ENCODE measurements around the gene EVC.
"Not testable (repeated sequence)": the region's sequence is repeated elsewhere in the genome, so short reads cannot be mapped to it uniquely, and the experiment has no call there.

Gene EVC

DNA sequence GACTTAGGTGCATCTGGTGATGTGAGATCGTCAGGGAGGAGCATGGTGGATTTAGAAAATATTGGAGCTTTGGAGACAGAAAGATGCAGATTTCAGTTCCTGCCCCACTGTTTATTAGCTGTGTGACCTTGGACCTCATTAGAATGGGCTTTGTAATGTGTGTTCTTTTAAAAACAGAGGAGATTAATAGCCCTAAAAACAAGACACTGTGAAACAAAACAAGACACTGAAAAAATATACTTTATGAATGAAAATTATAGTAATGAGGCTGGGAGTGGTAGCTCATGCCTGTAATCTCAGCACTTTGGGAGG is 79.5 kb downstream of the EVC start:
- no peak for DNase-seq

DNA sequence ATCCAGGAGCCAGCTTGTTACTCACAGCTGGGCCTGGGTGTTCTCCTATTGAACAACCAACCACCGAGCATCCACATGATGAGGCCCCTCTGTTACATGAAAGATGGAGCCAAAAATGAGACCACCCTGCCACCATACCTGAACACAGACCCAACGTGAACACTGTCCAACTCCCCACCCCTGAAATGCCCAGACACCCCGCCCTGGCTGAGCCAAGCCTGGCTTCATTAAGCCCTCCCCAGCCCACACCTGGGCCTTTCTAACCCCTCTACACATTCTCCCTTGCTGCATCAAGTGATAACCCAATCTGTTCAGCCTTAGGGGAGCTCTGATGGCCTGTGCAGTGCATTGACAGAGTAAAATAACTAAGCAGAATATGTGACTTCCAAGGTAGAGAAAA is 80.7 kb downstream of the EVC start:
- no peak for DNase-seq

GRCh38 chr4:5793514-5793913 is 82.5 kb downstream of the EVC start:
- no peak for DNase-seq

- no peak for DNase-seq
Measured at GRCh38 chr4:5795580-5795979, 84.6 kb downstream of the EVC start.

GRCh38 chr4:5796976-5797375 is 86.0 kb downstream of the EVC start:
- DNase-seq: no peak

DNA sequence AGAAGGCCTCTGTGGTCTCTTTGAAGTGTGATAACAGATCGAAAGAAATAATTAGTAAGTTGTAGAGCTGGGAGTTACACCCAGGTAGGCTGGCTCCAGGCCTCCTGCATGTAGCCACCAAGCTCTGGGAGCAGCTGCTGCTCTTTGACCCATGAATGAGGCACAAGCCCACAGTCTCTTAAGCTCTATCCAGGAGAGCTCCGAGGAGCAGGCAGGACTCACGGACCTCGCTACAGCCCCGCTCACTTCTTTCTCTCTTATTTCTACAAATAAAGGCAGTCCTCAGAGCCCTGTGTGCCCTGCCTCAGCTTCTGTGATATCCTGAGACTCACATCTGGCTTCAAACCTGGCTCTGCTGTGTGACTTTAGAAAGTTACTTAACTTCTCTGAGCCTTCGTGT is 86.9 kb downstream of the EVC start:
- no peak for DNase-seq

GRCh38 chr4:5798462-5798861 is 87.5 kb downstream of the EVC start:
- no peak for DNase-seq

GRCh38 chr4:5798946-5799345 is 87.9 kb downstream of the EVC start:
- no peak for DNase-seq

GRCh38 chr4:5799406-5799805 is 88.4 kb downstream of the EVC start:
- no peak for DNase-seq

DNA sequence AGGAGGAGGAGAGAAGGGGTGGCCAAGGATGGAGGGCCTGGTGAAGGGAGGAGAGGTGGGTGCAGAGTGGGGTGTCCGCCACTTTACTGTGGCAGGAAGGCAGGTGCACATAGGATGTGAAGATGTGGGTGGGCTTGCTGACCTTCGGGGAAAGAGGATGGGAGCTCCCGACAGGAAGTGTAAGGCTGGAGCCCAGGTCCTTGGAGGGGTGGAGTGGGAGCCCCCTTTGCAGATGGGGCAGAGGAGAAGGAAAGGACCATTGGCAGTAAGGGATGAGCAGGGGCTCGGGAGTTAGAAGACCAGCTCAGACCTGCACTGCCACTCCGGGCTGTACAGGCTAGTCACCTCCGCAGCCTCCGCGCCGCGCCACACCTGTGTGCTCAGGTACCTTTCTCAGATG is 89.5 kb downstream of the EVC start:
- no peak for DNase-seq

DNA sequence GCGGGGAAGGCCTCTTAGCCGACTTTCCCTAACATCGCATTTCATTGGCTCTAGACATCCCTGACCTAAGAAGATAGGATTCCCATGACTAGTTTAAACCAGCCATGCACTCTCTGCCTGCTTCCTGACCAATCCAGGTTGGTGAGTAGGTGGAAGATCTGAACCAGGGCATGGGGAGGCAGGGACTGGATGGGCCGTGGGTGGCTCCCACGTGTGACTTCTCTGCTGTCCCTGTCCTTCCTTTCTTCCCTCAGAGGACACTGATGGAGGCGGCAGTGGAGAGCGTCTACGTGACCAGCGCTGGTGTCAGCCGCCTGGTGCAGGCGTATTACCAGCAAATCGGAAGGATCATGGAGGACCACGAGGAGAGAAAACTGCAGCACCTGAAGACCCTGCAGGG is 90.7 kb downstream of the EVC start:
- no peak for DNase-seq

DNA sequence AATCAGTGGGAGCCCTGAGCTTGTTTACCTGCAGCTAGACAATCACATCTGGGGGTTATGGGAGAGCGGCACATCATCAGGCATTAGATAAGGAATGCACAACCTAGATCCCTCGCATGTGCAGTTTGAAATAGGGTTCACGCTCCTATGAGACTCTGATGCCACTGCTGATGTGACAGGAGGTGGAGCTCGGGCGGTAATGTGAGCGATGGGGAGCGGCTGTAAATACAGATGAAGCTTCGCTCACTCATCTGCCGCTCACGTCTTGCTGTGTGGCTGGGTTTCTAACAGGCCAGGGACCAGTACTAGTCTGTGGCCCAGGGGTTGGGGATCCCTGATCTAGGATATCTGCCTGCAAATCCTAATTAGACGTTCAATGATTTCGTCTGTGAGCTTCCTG is 91.6 kb downstream of the EVC start:
- DNase-seq: no peak

GRCh38 chr4:5804656-5805055 is 93.7 kb downstream of the EVC start:
- DNase-seq: no peak

DNA sequence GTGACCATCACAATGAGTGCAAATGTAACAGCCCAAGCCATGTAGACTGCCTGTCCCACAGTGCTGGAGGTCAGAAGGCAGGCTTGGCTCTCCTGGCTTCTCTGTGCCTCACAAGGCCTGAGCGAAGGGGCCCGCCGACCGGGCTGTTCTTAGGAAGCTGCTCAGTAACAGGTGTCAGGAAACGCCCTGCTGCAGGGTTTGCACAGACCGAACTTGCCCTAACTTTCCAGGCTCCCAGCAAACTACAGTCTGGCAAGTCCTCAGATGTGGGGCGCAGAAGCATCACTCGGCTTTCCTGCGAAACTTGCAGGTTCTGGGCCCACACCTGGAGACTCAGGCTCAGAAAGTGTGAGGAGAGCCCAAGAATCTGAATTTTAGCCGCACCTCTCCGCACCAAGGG is 94.3 kb downstream of the EVC start:
- DNase-seq: no peak

DNA sequence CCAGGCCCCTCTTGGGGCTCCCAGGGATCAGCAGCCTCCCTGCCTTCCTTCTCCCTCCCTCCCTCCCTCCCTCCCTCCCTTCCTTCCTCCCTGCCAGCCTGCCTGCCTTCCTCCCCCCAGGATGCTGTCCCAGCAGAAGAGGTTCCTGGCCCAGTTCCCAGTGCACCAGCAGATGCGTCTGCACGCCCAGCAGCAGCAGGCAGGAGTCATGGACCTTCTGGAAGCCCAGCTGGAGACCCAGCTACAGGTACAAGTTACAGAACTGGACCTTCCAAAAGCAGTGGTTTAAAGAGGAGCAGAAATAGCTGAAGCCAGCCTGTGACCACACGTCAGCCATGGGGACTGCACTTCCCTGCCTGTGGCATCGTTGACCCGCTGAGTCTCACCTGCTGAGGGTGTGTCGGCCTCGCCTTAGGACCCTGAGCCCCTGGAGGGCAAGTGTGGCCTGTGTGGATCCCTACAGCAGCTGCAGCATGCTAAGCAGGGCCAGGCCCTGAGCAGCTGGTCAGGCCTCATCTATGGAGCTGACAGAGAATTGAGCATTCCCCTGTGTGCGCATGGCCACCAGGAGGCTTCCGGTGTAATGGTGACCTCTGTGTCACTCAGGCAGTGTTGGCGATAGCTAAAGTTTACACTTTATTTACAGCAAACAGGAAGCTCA is 97.2 kb downstream of the EVC start:
- DNase-seq: no peak

GRCh38 chr4:5809216-5809776 is 98.3 kb downstream of the EVC start:
- DNase-seq: no peak

GRCh38 chr4:5810151-5810550 is 99.2 kb downstream of the EVC start:
- DNase-seq: no peak

DNA sequence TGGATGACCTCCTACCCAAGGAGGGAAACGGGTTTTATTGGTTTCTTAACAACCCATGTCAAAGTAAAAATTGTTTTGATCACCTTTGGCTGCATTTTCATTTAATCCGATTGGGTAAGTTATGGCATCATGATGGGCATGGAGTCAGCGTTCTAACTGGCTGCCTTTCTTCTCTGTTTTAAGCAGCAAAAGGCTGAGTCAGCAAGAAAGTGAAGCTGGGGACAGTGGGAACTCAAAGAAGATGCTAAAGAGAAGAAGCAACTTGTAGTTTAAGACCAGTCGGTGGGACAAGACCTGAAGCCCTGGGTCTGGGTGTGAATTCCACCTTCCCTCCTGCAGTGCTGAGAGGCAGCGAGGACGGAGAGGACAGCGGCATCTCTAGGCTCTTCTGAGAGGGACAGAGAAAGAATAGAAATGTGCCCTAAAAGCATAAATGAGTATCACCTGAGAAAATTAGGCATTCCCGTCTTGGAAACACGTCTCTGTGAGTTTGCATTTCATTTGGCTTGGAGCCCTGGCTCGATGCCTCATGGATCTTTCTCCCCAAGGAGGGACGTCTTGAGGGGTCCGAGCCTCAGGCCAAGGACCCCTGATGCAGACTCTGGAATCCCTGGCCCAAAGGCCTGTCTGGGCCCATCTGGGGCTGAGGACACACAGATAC is 99.9 kb downstream of the EVC start:
- no peak for DNase-seq

GRCh38 chr4:5812057-5812456 is 101.1 kb downstream of the EVC start:
- not testable (repeated sequence) for DNase-seq

GRCh38 chr4:5812506-5813229 is 101.7 kb downstream of the EVC start:
- DNase-seq: peak; percentile 1

DNA sequence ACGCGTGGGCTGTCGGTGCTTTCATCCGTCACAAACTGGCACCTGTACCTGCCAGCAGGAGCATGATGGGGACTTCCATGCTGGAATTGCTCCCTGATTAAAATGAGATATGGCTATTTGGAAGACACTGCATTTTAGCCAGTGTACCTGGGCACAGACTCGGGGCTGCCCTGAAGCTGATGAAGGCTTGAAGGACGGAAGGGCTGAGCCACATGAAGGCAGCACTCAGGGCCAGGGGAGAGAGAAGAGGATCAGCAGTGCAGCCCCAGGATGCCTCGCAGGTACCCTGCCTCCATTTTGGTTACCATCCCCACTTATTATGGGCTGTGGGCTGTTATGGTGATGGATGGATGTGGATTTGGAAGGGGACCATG is 102.9 kb downstream of the EVC start:
- no peak for DNase-seq

GRCh38 chr4:5814421-5814820 is 103.4 kb downstream of the EVC start:
- DNase-seq: no peak

DNA sequence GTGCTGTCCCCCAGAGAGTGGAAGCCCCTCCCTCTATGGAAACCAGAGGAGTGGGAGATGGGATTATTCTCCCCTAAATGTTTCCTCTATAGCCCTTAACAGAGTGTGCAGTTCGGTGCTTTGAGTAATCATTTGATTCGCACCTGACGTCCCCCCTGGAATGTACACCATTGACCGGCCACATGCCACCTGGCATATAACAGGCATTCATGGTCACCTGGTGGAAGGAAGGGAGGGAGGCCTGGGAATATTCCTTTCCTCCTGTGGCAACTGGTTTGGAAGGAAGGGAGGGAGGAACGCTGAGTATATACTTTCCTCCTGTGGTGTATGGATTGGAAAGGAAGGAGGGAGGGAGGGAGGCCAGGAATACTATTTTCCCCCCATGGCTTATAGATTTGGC is 104.6 kb downstream of the EVC start:
- DNase-seq: no peak

DNA sequence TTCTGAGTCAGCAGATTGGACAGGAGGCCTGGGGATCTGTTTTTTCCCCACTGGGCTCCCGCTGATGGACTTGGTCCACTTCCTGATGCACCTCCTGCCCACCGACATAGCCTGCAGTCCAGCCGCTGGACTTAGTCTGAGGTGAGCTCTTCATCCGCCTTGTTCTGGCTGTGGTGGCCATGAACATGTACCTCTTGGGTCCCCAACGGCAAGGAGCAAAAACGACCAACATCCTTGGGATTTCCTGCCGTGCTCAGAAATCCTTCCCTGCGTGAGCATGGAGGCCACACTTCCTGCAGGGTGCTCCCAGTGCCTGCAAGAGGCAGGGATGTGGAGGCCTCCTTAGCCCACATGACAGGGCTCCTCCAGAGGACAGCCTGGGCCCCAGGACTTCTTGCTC is 105.1 kb downstream of the EVC start:
- no peak for DNase-seq

All from central memory CD4-positive, alpha-beta T cell (primary cell).